SK-N-MC (cell line): ENCODE measurements around the gene TAF1C.

ENCODE experiments used
- EZH2 ChIP-seq: fragments of 200-600 bp; sonication (generic); IDR thresholded peaks from one replicate; pipeline ENCODE4 v1.6.1; 2017; ENCODE audit warnings: antibody characterized with exemption
- POLR2AphosphoS5 ChIP-seq: IDR thresholded peaks from 2 replicates; pipeline ENCODE4 v1.6.1; 2012; ENCODE audit warnings: mild to moderate bottlenecking, low read depth, low read length, borderline replicate concordance

DNA sequence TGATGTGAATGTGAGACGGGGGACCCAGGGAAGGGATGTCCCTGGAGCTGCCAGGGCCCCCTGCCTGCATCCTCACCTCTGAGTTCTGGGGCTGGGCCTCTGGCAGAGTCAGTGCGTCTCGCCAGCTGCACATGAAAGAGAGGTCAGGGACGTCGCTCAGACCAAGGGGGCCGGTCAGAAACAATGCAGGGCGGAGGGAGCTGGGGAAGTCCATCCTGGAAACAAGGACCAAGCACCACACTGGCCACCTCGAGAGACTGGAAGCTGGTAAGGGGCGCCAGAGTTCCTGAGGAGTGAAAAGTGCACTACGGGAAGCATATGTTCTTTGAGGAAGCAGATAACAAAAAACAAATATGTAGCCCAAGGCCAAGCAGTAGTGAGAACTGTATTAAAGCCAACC lies 2.1 kb downstream of the TAF1C start:
- TF ChIP-seq EZH2 (no peak), POLR2AphosphoS5 (no peak)
